ENCODE data around the gene CAVIN1. TPM values are rescaled to one million over a fixed set of nuclear protein-coding genes. Genes with fewer than 3 reads are reported as not detected.
A peak's percentile ranks its signal among the peaks of the same experiment; 100 is the strongest.

CAVIN1 gene
- total RNA-seq, 1 donor from 2014 or later: 1.1 TPM

DNA sequence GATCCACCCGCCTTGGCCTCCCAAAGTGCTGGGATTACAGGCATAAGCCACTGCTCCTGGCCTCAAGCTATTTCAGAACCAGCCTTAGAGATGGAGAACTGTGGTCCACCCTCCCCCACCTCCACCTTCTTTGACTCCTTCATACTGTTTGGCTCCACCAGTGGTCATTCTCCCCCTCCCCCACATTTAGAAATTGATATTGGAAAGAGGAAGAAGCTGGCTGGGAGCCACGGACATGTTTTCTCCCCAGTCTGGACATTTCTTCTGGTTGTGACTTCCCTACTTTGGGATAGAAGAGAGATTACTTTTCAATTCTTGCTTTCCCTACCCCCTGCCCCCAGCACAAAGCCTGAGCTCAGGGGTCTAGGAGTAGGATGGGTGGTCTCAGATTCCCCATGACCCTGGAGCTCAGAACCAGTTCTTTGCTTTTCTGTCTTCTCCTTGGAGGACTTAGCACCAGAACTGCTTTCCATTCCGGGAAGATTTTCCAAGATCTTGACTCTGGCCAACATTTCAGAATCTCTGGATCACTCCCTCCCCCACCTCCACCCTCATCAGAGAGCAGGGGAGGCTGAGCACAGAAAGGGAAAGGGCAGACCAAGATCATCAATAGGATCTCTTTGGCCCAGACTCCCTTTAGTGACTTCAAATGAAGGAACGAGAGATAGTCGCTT, 16.3 kb downstream of the CAVIN1 start:
- Mint-ChIP-seq H3K27ac (no peak overlapping the region), H3K27me3 (peaks cover 18% of the 10 kb centered on the region), H3K36me3 (ENCODE audit: insufficient read depth) (no peaks in the 10 kb centered on the region), H3K9me3 (ENCODE audit: low read depth) (no peaks in the 10 kb centered on the region), H3K4me1 (ENCODE audit: low read depth) (peaks cover 7% of the 10 kb centered on the region), H3K4me3 (ENCODE audit: low read depth) (no peak overlapping the region)
- TF ChIP-seq, protein P1, sequence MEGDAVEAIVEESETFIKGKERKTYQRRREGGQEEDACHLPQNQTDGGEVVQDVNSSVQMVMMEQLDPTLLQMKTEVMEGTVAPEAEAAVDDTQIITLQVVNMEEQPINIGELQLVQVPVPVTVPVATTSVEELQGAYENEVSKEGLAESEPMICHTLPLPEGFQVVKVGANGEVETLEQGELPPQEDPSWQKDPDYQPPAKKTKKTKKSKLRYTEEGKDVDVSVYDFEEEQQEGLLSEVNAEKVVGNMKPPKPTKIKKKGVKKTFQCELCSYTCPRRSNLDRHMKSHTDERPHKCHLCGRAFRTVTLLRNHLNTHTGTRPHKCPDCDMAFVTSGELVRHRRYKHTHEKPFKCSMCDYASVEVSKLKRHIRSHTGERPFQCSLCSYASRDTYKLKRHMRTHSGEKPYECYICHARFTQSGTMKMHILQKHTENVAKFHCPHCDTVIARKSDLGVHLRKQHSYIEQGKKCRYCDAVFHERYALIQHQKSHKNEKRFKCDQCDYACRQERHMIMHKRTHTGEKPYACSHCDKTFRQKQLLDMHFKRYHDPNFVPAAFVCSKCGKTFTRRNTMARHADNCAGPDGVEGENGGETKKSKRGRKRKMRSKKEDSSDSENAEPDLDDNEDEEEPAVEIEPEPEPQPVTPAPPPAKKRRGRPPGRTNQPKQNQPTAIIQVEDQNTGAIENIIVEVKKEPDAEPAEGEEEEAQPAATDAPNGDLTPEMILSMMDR (IDR thresholded peaks at IDR 0.05; ENCODE audit: unreplicated experiment): no peak
- no peak for DNase-seq (ENCODE audit: low spot score, unreplicated experiment)

DNA sequence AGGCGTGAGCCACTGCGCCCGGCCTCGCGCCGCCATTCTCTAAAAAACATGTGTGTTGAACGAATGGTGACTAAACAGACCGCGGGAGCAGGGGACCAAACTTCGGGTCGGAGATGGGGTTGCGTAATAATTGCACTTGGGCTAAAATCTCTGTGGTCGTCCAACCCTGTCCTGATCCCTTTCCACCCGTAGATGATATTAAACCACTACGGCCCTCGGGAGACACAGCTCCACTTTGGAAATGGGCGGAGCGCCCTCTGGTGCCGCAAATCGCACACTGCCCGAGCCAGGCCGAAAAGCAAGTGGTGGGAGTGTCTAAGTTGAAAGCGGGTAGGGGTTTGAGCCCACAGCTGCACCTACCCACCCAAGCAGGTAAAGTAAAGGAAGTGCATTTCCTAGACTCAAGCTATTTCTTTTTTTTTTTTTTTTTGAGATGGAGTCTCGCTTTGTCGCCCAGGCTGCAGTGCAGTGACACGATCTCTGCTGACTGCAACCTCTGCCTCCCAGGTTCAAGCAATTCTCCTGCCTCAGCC, 17.0 kb downstream of the CAVIN1 start:
- Mint-ChIP-seq H3K27ac (no peak overlapping the region), H3K36me3 (ENCODE audit: insufficient read depth) (no peaks in the 10 kb centered on the region), H3K27me3 (peaks cover 18% of the 10 kb centered on the region), H3K4me1 (ENCODE audit: low read depth) (peaks cover 7% of the 10 kb centered on the region), H3K4me3 (ENCODE audit: low read depth) (no peak overlapping the region), H3K9me3 (ENCODE audit: low read depth) (no peaks in the 10 kb centered on the region)
- TF ChIP-seq, protein P1 (IDR thresholded peaks at IDR 0.05; ENCODE audit: unreplicated experiment): peak; percentile 81
- DNase-seq (ENCODE audit: low spot score, unreplicated experiment): peak; percentile 74

DNA sequence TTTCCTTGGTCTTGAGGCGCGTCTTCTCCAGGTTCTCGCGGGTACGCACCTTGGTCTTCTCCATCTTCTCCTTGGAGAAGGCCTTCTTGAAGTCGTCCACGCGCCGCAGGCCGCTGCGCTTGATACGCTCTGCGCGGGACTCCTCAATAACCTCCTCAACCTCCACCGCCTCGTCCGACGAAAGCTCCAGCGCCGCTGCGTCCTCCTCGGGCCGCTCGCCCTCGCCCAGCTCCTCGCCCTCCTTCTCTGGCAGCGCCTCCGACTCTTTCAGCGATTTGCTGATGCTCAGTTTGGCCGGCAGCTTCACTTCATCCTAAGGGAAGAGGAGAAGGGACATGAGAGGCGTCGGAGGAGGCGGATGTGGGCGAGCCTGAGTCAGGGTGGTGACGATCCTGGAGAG, 18.0 kb downstream of the CAVIN1 start:
- H3K27ac Mint-ChIP-seq: no peak overlapping the region
- peaks cover 18% of the 10 kb centered on the region for H3K27me3 Mint-ChIP-seq
- DNase-seq (ENCODE audit: low spot score, unreplicated experiment): no peak
- H3K36me3 Mint-ChIP-seq (ENCODE audit: insufficient read depth): no peaks in the 10 kb centered on the region
- TF ChIP-seq, protein P1 (IDR thresholded peaks at IDR 0.05; ENCODE audit: unreplicated experiment): no peak
- H3K9me3 Mint-ChIP-seq (ENCODE audit: low read depth): no peaks in the 10 kb centered on the region
- H3K4me1 Mint-ChIP-seq (ENCODE audit: low read depth): peaks cover 7% of the 10 kb centered on the region
- H3K4me3 Mint-ChIP-seq (ENCODE audit: low read depth): no peak overlapping the region

DNA sequence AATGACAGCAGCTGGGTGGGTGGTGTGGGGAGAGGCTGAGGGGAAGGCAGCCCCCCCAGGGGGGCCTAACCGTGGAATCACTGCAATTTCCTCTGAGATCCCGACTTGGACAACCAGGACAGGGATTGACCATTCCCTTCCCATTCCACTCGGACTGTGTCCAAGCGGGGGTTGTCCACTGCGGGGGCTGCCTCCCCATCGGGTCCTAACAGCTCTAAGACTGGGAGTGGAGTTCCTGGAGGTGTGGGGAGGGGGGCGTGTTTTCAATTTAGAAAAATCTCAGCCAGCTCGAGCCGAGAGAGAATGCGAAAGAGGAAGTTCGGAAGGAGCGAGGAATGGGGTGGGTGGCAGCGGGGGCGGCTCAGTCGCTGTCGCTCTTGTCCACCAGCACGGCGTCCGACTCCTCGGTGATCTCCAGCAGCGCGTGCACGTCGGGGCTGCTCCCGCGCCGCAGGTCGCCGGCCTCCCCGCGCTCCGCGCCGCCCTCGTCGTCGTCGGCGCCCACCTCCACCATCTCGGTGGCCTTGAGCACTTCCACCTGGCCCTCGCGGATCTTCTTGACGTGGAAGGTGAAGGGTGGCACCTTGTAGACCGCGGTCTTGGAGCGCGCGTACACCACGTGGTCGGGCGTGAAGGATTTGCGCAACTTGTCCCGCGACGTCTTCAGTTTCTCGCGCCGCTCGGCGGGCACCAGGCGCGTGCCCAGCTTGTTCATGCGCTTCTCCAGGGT, 18.6 kb downstream of the CAVIN1 start:
- no peak overlapping the region for H3K27ac Mint-ChIP-seq
- no peaks in the 10 kb centered on the region for H3K36me3 Mint-ChIP-seq (ENCODE audit: insufficient read depth)
- DNase-seq (ENCODE audit: low spot score, unreplicated experiment): no peak
- H3K4me3 Mint-ChIP-seq (ENCODE audit: low read depth): no peak overlapping the region
- peaks cover 7% of the 10 kb centered on the region for H3K4me1 Mint-ChIP-seq (ENCODE audit: low read depth)
- no peaks in the 10 kb centered on the region for H3K9me3 Mint-ChIP-seq (ENCODE audit: low read depth)
- H3K27me3 Mint-ChIP-seq: peaks cover 18% of the 10 kb centered on the region
- TF ChIP-seq, protein P1 (IDR thresholded peaks at IDR 0.05; ENCODE audit: unreplicated experiment): no peak

DNA sequence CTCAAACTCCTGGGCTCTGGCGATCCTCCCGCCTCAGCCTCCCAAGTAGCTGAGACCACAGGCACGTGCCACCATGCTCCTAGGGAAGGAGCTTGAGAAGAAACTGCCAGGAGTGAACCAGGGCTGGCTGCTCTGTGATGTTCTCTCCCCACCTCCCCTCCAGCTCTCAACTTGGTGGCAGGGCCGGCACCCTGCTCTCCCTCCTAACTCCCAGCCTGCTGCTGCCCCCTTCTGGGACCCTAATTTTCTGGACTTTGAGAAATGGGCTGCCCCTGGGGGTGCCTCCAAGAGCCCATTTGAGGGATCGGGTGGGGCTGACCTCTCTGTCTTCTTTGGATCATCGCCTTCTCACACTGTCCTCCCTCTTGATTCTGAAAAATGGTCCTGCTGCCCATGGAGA, 19.9 kb downstream of the CAVIN1 start:
- TF ChIP-seq, protein P1 (IDR thresholded peaks at IDR 0.05; ENCODE audit: unreplicated experiment): peak; percentile 13
- Mint-ChIP-seq H3K4me3 (ENCODE audit: low read depth) (no peak overlapping the region), H3K9me3 (ENCODE audit: low read depth) (no peaks in the 10 kb centered on the region), H3K27ac (peak overlapping the region; percentile 65), H3K27me3 (peaks cover 21% of the 10 kb centered on the region), H3K36me3 (ENCODE audit: insufficient read depth) (no peaks in the 10 kb centered on the region), H3K4me1 (ENCODE audit: low read depth) (peaks cover 10% of the 10 kb centered on the region)
- DNase-seq (ENCODE audit: low spot score, unreplicated experiment): no peak

Data from progenitor cell of endocrine pancreas (in vitro differentiated cells).